GM21786 (cell line): Measurements from ENCODE around the gene BUB3.

Source experiments
- ATAC-seq: cut with Tn5 transposase; IDR thresholded peaks from one replicate; pipeline ENCODE4 v1.9.1; 2021; ENCODE audit not compliant: unreplicated experiment

BUB3 gene

GRCh38 chr10:123202506-123202905, 48.3 kb downstream of the BUB3 start:
- ATAC-seq: no peak

- no peak for ATAC-seq
These were observed 49.4 kb downstream of the BUB3 start for GRCh38 chr10:123203393-123204126.

- ATAC-seq: no peak
These were observed 49.9 kb downstream of the BUB3 start for GRCh38 chr10:123204127-123204461.

- no peak for ATAC-seq
These were observed 50.8 kb downstream of the BUB3 start for GRCh38 chr10:123205041-123205440.

GRCh38 chr10:123212063-123212462, 57.9 kb downstream of the BUB3 start:
- no peak for ATAC-seq

GRCh38 chr10:123212640-123213039, 58.4 kb downstream of the BUB3 start:
- ATAC-seq: no peak

GRCh38 chr10:123213192-123213591, 59.0 kb downstream of the BUB3 start:
- no peak for ATAC-seq
